ENCODE data around the gene ZSWIM1.

Gene ZSWIM1

GRCh38 chr20:45933266-45934045 is 52.4 kb downstream of the ZSWIM1 start:
- DNase-seq (ENCODE audit: low read depth) = no peak

GRCh38 chr20:45934046-45934585 is 53.1 kb downstream of the ZSWIM1 start:
- no peak for DNase-seq (ENCODE audit: low read depth)
